Endothelial cell (in vitro differentiated cells): ENCODE data around the gene HOXB2. TPM values are rescaled to one million over a fixed set of nuclear protein-coding genes. Genes with fewer than 3 reads are reported as not detected.
A peak's percentile ranks its signal among the peaks of the same experiment; 100 is the strongest.

ENCODE experiments used
- DNase-seq: peaks from one replicate; pipeline ENCODE4 v3.0.0; 2021; ENCODE audit warnings: low spot score
- H3K27ac Mint-ChIP-seq: one replicate; pipeline ENCODE4 v1.8.0; 2021; ENCODE audit warnings: mixed read lengths, inconsistent platforms; ENCODE audit not compliant: unreplicated experiment
- H3K27me3 Mint-ChIP-seq: one replicate; pipeline ENCODE4 v1.8.0; 2021; ENCODE audit warnings: mild to moderate bottlenecking, moderate library complexity, mixed read lengths, inconsistent platforms; ENCODE audit not compliant: unreplicated experiment
- H3K36me3 Mint-ChIP-seq: one replicate; pipeline ENCODE4 v1.8.0; 2021; ENCODE audit warnings: mild to moderate bottlenecking, low read depth, mixed read lengths, inconsistent platforms; ENCODE audit not compliant: unreplicated experiment
- H3K4me1 Mint-ChIP-seq: one replicate; pipeline ENCODE4 v1.8.0; 2021; ENCODE audit warnings: mild to moderate bottlenecking, mixed read lengths, inconsistent platforms; ENCODE audit not compliant: unreplicated experiment
- H3K4me3 Mint-ChIP-seq: one replicate; pipeline ENCODE4 v1.8.0; 2021; ENCODE audit warnings: mild to moderate bottlenecking, mixed read lengths, inconsistent platforms; ENCODE audit not compliant: unreplicated experiment
- H3K9me3 Mint-ChIP-seq: one replicate; pipeline ENCODE4 v1.8.0; 2021; ENCODE audit warnings: mixed read lengths, inconsistent platforms; ENCODE audit not compliant: unreplicated experiment
- CTCF ChIP-seq: fragments of 200-600 bp; sonication (generic); IDR thresholded peaks from one replicate; pipeline ENCODE4 v1.5.0; 2021; ENCODE audit warnings: antibody characterized with exemption; ENCODE audit not compliant: unreplicated experiment
- long read RNA-seq: library from polyadenylated mRNA; unstranded; transcript quantifications from one replicate; pipeline ENCODE4 v2.0.0, GENCODE V29; 2020; ENCODE audit not compliant: unreplicated experiment
- total RNA-seq: library from RNA; stranded (reverse); fragmentation: NEBNext Ultra II Directional; extraction: Animal tissue kit (Norgen Biotek cat#: 25700); gene quantifications from one replicate; pipeline ENCODE4 v1.2.1, GENCODE V29; 2021; ENCODE audit not compliant: unreplicated experiment

The HOXB2 gene
- 5.6 TPM for total RNA-seq
- long read RNA-seq, partial matches to known transcripts: 0 of 4 reads
- long read RNA-seq, other reads (novel, unspliced or antisense): 3 of 4 reads

GRCh38 chr17:48545022-48545375, at the start of gene HOXB2:
Gene HOXB2, minus strand, starts transcription at chr17:48545109. Its CDS starts 198 bp downstream, at chr17:48544911.
- Mint-ChIP-seq H3K27ac (peak within 1 kb of the TSS; percentile 79), H3K4me1 (peaks cover 55% of the 10 kb centered on the region), H3K9me3 (no peaks in the 10 kb centered on the region), H3K4me3 (peak within 1 kb of the TSS; percentile 96), H3K27me3 (peaks cover 26% of the 10 kb centered on the region), H3K36me3 (peaks cover 15% of the 10 kb centered on the region)
- no peak for DNase-seq
- TF ChIP-seq CTCF: no peak

- peak overlapping the region; percentile 82 for H3K4me3 Mint-ChIP-seq
- no peak overlapping the region for H3K27ac Mint-ChIP-seq
- peaks cover 41% of the 10 kb centered on the region for H3K27me3 Mint-ChIP-seq
- H3K36me3 Mint-ChIP-seq: no peaks in the 10 kb centered on the region
- TF ChIP-seq CTCF: peak; percentile 89
- H3K9me3 Mint-ChIP-seq: no peaks in the 10 kb centered on the region
- H3K4me1 Mint-ChIP-seq: peaks cover 60% of the 10 kb centered on the region
- peak; percentile 95 for DNase-seq
Measured at GRCh38 chr17:48593840-48594537, 49.1 kb upstream of the HOXB2 start.

- DNase-seq: no peak
- H3K27ac Mint-ChIP-seq: no peak within 1 kb of the TSS
- TF ChIP-seq CTCF: no peak
- H3K9me3 Mint-ChIP-seq: no peaks in the 10 kb centered on the region
- H3K4me1 Mint-ChIP-seq: peaks cover 59% of the 10 kb centered on the region
- H3K36me3 Mint-ChIP-seq: no peaks in the 10 kb centered on the region
- H3K4me3 Mint-ChIP-seq: peak within 1 kb of the TSS; percentile 82
- peaks cover 45% of the 10 kb centered on the region for H3K27me3 Mint-ChIP-seq
Measured at GRCh38 chr17:48593126-48593829, 48.4 kb upstream of the HOXB2 start, which contains the start of gene HOXB5. Gene HOXB5, minus strand, starts transcription at chr17:48593779. Its CDS starts 97 bp downstream, at chr17:48593682.

GRCh38 chr17:48592577-48592976, 47.7 kb upstream of the HOXB2 start:
- Mint-ChIP-seq H3K4me1 (peaks cover 61% of the 10 kb centered on the region), H3K27me3 (peaks cover 45% of the 10 kb centered on the region), H3K9me3 (no peaks in the 10 kb centered on the region), H3K4me3 (no peak overlapping the region), H3K27ac (no peak overlapping the region), H3K36me3 (no peaks in the 10 kb centered on the region)
- TF ChIP-seq CTCF: no peak
- DNase-seq: no peak

- Mint-ChIP-seq H3K4me1 (peaks cover 65% of the 10 kb centered on the region), H3K4me3 (no peak overlapping the region), H3K27me3 (peaks cover 47% of the 10 kb centered on the region), H3K27ac (no peak overlapping the region), H3K36me3 (no peaks in the 10 kb centered on the region), H3K9me3 (no peaks in the 10 kb centered on the region)
- DNase-seq: no peak
- no peak for TF ChIP-seq CTCF
Measured at GRCh38 chr17:48592057-48592514, 47.2 kb upstream of the HOXB2 start.
